Neural cell (in vitro differentiated cells): ENCODE results near the gene SMCO2.

Experiments used
- EP300 ChIP-seq: fragments of 450-650 bp; conservative IDR thresholded peaks from 2 replicates; pipeline ENCODE4 v1.6.1; 2014; ENCODE audit warnings: antibody characterized with exemption, mild to moderate bottlenecking, moderate library complexity; ENCODE audit not compliant: poor library complexity, severe bottlenecking
- EZH2 ChIP-seq: fragments of 200-600, 300-800 bp; shearing (Covaris generic), sonication (generic); IDR thresholded peaks from 2 replicates; pipeline ENCODE4 v1.6.1; 2014; ENCODE audit warnings: antibody characterized with exemption, low read length, borderline replicate concordance, mild to moderate bottlenecking; ENCODE audit not compliant: insufficient read depth, poor library complexity, severe bottlenecking
- MXI1 ChIP-seq: fragments of 450-650 bp; conservative IDR thresholded peaks from 2 replicates; pipeline ENCODE4 v1.6.1; 2014; ENCODE audit warnings: antibody characterized with exemption, mild to moderate bottlenecking; ENCODE audit not compliant: poor library complexity, severe bottlenecking
- POLR2AphosphoS5 ChIP-seq: IDR thresholded peaks from 2 replicates; pipeline ENCODE4 v1.6.1; 2012
- RAD21 ChIP-seq: fragments of 450-650 bp; conservative IDR thresholded peaks from 2 replicates; pipeline ENCODE4 v1.6.1; 2014; ENCODE audit warnings: antibody characterized with exemption, mild to moderate bottlenecking, moderate library complexity
- SMC3 ChIP-seq: fragments of 450-650 bp; conservative IDR thresholded peaks from 2 replicates; pipeline ENCODE4 v1.6.1; 2014; ENCODE audit warnings: antibody characterized with exemption, mild to moderate bottlenecking, moderate library complexity; ENCODE audit not compliant: poor library complexity
- TAF1 ChIP-seq: IDR thresholded peaks from 2 replicates; pipeline ENCODE4 v1.6.1; 2012; ENCODE audit warnings: low read depth
- TF ChIP-seq, protein P1 (sequence below): fragments of 450-650 bp; IDR thresholded peaks from 2 replicates; pipeline ENCODE4 v1.5.1; 2014; ENCODE audit warnings: antibody characterized with exemption, mild to moderate bottlenecking, moderate library complexity; ENCODE audit not compliant: poor library complexity, severe bottlenecking
- TF ChIP-seq, protein P2 (sequence below): IDR thresholded peaks from 2 replicates; pipeline ENCODE4 v1.6.1; 2012; ENCODE audit warnings: borderline replicate concordance

DNA sequence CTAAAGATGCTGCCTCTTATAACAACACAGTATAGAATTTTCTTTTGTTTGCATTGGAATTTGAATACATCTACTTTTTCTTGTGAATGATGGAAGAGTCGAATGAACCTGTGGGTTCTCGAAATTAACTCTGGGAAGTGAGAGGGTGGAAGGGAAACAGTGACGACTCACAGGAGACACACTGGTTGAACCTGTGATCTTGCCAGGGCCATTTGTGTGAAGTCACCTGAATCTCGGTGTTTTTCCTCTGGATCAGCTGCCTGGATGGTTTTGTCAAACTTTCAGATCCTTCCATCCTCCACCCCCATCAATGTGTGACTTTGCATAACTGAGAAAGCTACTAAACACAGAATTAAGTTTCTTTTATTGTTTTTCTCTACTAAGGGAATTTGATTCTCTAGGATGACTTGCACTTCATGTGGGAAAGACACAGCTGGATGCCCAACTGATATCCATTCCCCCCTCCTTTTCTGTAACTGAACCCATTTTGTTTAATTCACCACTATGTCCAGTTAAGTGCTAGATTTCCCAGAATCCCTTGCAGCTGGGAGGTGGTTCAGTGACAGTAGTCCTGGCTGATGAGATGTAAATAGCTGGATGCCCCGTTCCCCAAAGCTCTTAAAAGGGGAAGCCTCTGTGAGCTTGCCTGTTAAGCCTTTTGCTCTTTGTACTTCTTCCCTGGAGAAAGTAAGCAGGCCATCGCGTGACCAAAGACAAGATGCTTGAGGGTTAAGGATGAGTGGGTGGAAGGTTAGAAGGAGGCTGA, 83.8 kb downstream of the SMCO2 start:
- TF ChIP-seq, protein P1, sequence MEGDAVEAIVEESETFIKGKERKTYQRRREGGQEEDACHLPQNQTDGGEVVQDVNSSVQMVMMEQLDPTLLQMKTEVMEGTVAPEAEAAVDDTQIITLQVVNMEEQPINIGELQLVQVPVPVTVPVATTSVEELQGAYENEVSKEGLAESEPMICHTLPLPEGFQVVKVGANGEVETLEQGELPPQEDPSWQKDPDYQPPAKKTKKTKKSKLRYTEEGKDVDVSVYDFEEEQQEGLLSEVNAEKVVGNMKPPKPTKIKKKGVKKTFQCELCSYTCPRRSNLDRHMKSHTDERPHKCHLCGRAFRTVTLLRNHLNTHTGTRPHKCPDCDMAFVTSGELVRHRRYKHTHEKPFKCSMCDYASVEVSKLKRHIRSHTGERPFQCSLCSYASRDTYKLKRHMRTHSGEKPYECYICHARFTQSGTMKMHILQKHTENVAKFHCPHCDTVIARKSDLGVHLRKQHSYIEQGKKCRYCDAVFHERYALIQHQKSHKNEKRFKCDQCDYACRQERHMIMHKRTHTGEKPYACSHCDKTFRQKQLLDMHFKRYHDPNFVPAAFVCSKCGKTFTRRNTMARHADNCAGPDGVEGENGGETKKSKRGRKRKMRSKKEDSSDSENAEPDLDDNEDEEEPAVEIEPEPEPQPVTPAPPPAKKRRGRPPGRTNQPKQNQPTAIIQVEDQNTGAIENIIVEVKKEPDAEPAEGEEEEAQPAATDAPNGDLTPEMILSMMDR = no peak
- TF ChIP-seq TAF1 = no peak
- no peak for TF ChIP-seq POLR2AphosphoS5
- TF ChIP-seq SMC3 = no peak
- no peak for TF ChIP-seq MXI1
- TF ChIP-seq RAD21 = no peak
- TF ChIP-seq EP300 = no peak
- TF ChIP-seq, protein P2, sequence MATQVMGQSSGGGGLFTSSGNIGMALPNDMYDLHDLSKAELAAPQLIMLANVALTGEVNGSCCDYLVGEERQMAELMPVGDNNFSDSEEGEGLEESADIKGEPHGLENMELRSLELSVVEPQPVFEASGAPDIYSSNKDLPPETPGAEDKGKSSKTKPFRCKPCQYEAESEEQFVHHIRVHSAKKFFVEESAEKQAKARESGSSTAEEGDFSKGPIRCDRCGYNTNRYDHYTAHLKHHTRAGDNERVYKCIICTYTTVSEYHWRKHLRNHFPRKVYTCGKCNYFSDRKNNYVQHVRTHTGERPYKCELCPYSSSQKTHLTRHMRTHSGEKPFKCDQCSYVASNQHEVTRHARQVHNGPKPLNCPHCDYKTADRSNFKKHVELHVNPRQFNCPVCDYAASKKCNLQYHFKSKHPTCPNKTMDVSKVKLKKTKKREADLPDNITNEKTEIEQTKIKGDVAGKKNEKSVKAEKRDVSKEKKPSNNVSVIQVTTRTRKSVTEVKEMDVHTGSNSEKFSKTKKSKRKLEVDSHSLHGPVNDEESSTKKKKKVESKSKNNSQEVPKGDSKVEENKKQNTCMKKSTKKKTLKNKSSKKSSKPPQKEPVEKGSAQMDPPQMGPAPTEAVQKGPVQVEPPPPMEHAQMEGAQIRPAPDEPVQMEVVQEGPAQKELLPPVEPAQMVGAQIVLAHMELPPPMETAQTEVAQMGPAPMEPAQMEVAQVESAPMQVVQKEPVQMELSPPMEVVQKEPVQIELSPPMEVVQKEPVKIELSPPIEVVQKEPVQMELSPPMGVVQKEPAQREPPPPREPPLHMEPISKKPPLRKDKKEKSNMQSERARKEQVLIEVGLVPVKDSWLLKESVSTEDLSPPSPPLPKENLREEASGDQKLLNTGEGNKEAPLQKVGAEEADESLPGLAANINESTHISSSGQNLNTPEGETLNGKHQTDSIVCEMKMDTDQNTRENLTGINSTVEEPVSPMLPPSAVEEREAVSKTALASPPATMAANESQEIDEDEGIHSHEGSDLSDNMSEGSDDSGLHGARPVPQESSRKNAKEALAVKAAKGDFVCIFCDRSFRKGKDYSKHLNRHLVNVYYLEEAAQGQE = no peak
- no peak for TF ChIP-seq EZH2
